Measurements from ENCODE around the gene ZFAND2B. TPM values are rescaled to one million over a fixed set of nuclear protein-coding genes. Genes with fewer than 3 reads are reported as not detected.

Gene ZFAND2B
- total RNA-seq, 1 experiment from 2014 or later, result 31.4 TPM

- no peak overlapping the region for H3K27ac ChIP-seq (ENCODE audit: low read depth, low read length)
- ChIA-PET RAD21 (ENCODE audit: low non-redundant PET in 1 of 2, low total read pairs in 2 of 2, uncharacterized antibody in 2 of 2, unreplicated experiment in 2 of 2) (no interaction called here), POLR2A (no interaction called here), CTCF (interaction anchor here (1.1 to 2.6 kb wide), 3 partner anchors 85 to 178 kb away, joined by 3 to 7 read pairs (median 7); no protein-coding TSS in a partner anchor)
- H3K4me3 ChIP-seq (replicated peaks in 1 of 2; ENCODE audit: low read depth in 1 of 2, low read length in 2 of 2), result no peak overlapping the region
- H3K9me2 ChIP-seq (ENCODE audit: insufficient read depth), result no peaks in the 10 kb centered on the region
- peaks cover 0 to 3% of the 10 kb centered on the region in 2 experiments; a peak in 2 of 4 replicates for H3K36me3 ChIP-seq (ENCODE audit: control insufficient read depth in 1 of 2, insufficient read depth in 2 of 2, low read length in 2 of 2)
- no peaks in the 10 kb centered on the region for H3K9me3 ChIP-seq (ENCODE audit: control insufficient read depth in 1 of 2, insufficient read depth in 1 of 2, low read depth in 1 of 2, low read length in 2 of 2)
- H3K27me3 ChIP-seq (ENCODE audit: insufficient read depth, low read length), result no peaks in the 10 kb centered on the region
- BruUV-seq (replicated peaks), result no TSS peak
- no peak overlapping the region for H3K9ac ChIP-seq (ENCODE audit: low read length)
- H2AFZ ChIP-seq (ENCODE audit: low read depth, low read length, poor library complexity, severe bottlenecking), result no peak overlapping the region
- ATAC-seq, result no peak
- intact Hi-C loops (cut with micrococcal nuclease), result no loop called here
- no peak for DNase-seq (ENCODE audit: low read depth, low spot score)
- H4K20me1 ChIP-seq (ENCODE audit: insufficient read depth), result no peaks in the 10 kb centered on the region
- H3K4me2 ChIP-seq (ENCODE audit: low read length), result no peak overlapping the region
- TF ChIP-seq ELF1 (IDR thresholded peaks at IDR 0.05; ENCODE audit: borderline replicate concordance, low read depth), result no peak
- no peak for TF ChIP-seq CBX3 (IDR thresholded peaks at IDR 0.05; ENCODE audit: low read depth)
- peaks cover 5 to 16% of the 10 kb centered on the region in 2 experiments; a peak in 3 of 4 replicates for H3K4me1 ChIP-seq (ENCODE audit: control insufficient read depth in 1 of 2, insufficient read depth in 2 of 2, low read length in 2 of 2)
- H3K79me2 ChIP-seq (ENCODE audit: insufficient read depth, low read length), result no peaks in the 10 kb centered on the region
Observed at GRCh38 chr2:219158025-219158424, 48.6 kb upstream of the ZFAND2B start.

GRCh38 chr2:219158586-219158985 lies 48.0 kb upstream of the ZFAND2B start:
- Histone ChIP-seq H3K79me2 (ENCODE audit: insufficient read depth, low read length) (no peaks in the 10 kb centered on the region), H3K4me3 (replicated peaks in 1 of 2; ENCODE audit: low read depth in 1 of 2, low read length in 2 of 2) (no peak overlapping the region), H3K27me3 (ENCODE audit: insufficient read depth, low read length) (no peaks in the 10 kb centered on the region), H3K4me1 (ENCODE audit: control insufficient read depth in 1 of 2, insufficient read depth in 2 of 2, low read length in 2 of 2) (peaks cover 5 to 16% of the 10 kb centered on the region in 2 experiments; a peak in 3 of 4 replicates), H3K9me3 (ENCODE audit: control insufficient read depth in 1 of 2, insufficient read depth in 1 of 2, low read depth in 1 of 2, low read length in 2 of 2) (no peaks in the 10 kb centered on the region), H3K36me3 (ENCODE audit: control insufficient read depth in 1 of 2, insufficient read depth in 2 of 2, low read length in 2 of 2) (peaks cover 0 to 3% of the 10 kb centered on the region in 2 experiments; a peak in 2 of 4 replicates), H3K4me2 (ENCODE audit: low read length) (no peak overlapping the region), H4K20me1 (ENCODE audit: insufficient read depth) (no peaks in the 10 kb centered on the region), H2AFZ (ENCODE audit: low read depth, low read length, poor library complexity, severe bottlenecking) (no peak overlapping the region), H3K9ac (ENCODE audit: low read length) (no peak overlapping the region), H3K9me2 (ENCODE audit: insufficient read depth) (no peaks in the 10 kb centered on the region), H3K27ac (ENCODE audit: low read depth, low read length) (no peak overlapping the region)
- ChIA-PET RAD21 (ENCODE audit: low non-redundant PET in 1 of 2, low total read pairs in 2 of 2, uncharacterized antibody in 2 of 2, unreplicated experiment in 2 of 2) (no interaction called here), CTCF (interaction anchor here (1.0 to 2.6 kb wide), 5 partner anchors 15 to 371 kb away, joined by 4 to 7 read pairs (median 6); no protein-coding TSS in a partner anchor), POLR2A (interaction anchor here (1.4 kb wide), 1 partner anchor 157 kb away, joined by 5 read pairs; no protein-coding TSS in a partner anchor)
- intact Hi-C loops (cut with micrococcal nuclease), result no loop called here
- ATAC-seq, result no peak
- no peak for DNase-seq (ENCODE audit: low read depth, low spot score)
- no TSS peak for BruUV-seq (replicated peaks)
- TF ChIP-seq JUND (IDR thresholded peaks at IDR 0.05) (no peak), RAD21 (IDR thresholded peaks at IDR 0.05; ENCODE audit: low read depth) (no peak), YY1 (IDR thresholded peaks at IDR 0.05; ENCODE audit: extremely low read depth, insufficient replicate concordance, low read depth, low read length) (no peak), EZH2phosphoT487 (IDR thresholded peaks at IDR 0.05; ENCODE audit: borderline replicate concordance) (no peak), ZNF274 (IDR thresholded peaks at IDR 0.05; ENCODE audit: low read depth, low read length) (no peak), EZH2 (IDR thresholded peaks at IDR 0.05) (no peak), ZBTB33 (IDR thresholded peaks at IDR 0.05; ENCODE audit: extremely low read depth, insufficient replicate concordance, low read length) (no peak), CTCF (IDR thresholded peaks at IDR 0.05 in 2 of 3, conservative IDR thresholded peaks at IDR 0.05 in 1 of 3; ENCODE audit: borderline replicate concordance in 1 of 3, insufficient read depth in 1 of 3, low read depth in 2 of 3, low read length in 2 of 3) (no peak), EGR1 (IDR thresholded peaks at IDR 0.05; ENCODE audit: low read depth) (no peak), POLR2A (IDR thresholded peaks at IDR 0.05; ENCODE audit: borderline replicate concordance, extremely low read depth, insufficient read depth, insufficient read length) (no peak), CBX3 (IDR thresholded peaks at IDR 0.05; ENCODE audit: low read depth) (no peak), MAX (IDR thresholded peaks at IDR 0.05) (no peak), TCF7L2 (IDR thresholded peaks at IDR 0.05; ENCODE audit: borderline replicate concordance, extremely low read depth, insufficient read depth, insufficient read length) (no peak), SP1 (IDR thresholded peaks at IDR 0.05; ENCODE audit: low read depth) (no peak), ZFX (IDR thresholded peaks at IDR 0.05) (no peak), POLR2AphosphoS5 (IDR thresholded peaks at IDR 0.05; ENCODE audit: low read depth, low read length) (no peak), SRF (IDR thresholded peaks at IDR 0.05; ENCODE audit: low read depth) (no peak)
